SH-SY5Y (cell line): ENCODE data around the gene CR1.

ENCODE experiments used
- GATA2 ChIP-seq: IDR thresholded peaks from 2 replicates; pipeline ENCODE4 v1.6.1; 2011; ENCODE audit warnings: mild to moderate bottlenecking, low read depth, low read length
- GATA3 ChIP-seq: IDR thresholded peaks from 2 replicates; pipeline ENCODE4 v1.6.1; 2011; ENCODE audit warnings: low read depth, mild to moderate bottlenecking, low read length, moderate library complexity

CR1 gene

GRCh38 chr1:207494171-207494570 is 1.8 kb upstream of the CR1 start:
- no peak for TF ChIP-seq GATA3
- no peak for TF ChIP-seq GATA2

GRCh38 chr1:207497941-207498340 is 2.0 kb downstream of the CR1 start:
- TF ChIP-seq GATA3, result no peak
- TF ChIP-seq GATA2, result no peak

- TF ChIP-seq GATA2, result no peak
- no peak for TF ChIP-seq GATA3
These were observed 3.6 kb downstream of the CR1 start for GRCh38 chr1:207499573-207499972.

GRCh38 chr1:207500306-207500705 is 4.3 kb downstream of the CR1 start:
- TF ChIP-seq GATA3, result no peak
- TF ChIP-seq GATA2, result no peak

- TF ChIP-seq GATA3 (no peak), GATA2 (no peak)
These were observed 5.1 kb downstream of the CR1 start for GRCh38 chr1:207501071-207501470.

GRCh38 chr1:207502726-207503125 is 6.8 kb downstream of the CR1 start:
- TF ChIP-seq GATA2 (no peak), GATA3 (no peak)

- TF ChIP-seq GATA2, result no peak
- no peak for TF ChIP-seq GATA3
These were observed 8.0 kb downstream of the CR1 start for GRCh38 chr1:207503950-207504349.

- TF ChIP-seq GATA3 (no peak), GATA2 (no peak)
These were observed 8.5 kb downstream of the CR1 start for GRCh38 chr1:207504438-207504837.

- TF ChIP-seq GATA3 (no peak), GATA2 (no peak)
These were observed 14.5 kb downstream of the CR1 start for GRCh38 chr1:207510444-207510843.

GRCh38 chr1:207514890-207515289 is 18.9 kb downstream of the CR1 start:
- TF ChIP-seq GATA3 (no peak), GATA2 (no peak)

GRCh38 chr1:207516729-207517128 is 20.8 kb downstream of the CR1 start:
- TF ChIP-seq GATA3, result no peak
- TF ChIP-seq GATA2, result no peak

GRCh38 chr1:207518608-207519236 is 22.8 kb downstream of the CR1 start:
- TF ChIP-seq GATA2 (no peak), GATA3 (no peak)

GRCh38 chr1:207519505-207520399 is 23.8 kb downstream of the CR1 start:
- TF ChIP-seq GATA3 (no peak), GATA2 (no peak)

- TF ChIP-seq GATA2 (no peak), GATA3 (no peak)
These were observed 69.8 kb downstream of the CR1 start for GRCh38 chr1:207565546-207566468.
